Stimulated activated CD4-positive, alpha-beta T cell treated with anti-CD3 and anti-CD28 coated beads, Interleukin-2, amount 100 ng/mL, for 48 hours (primary cell): ENCODE results near the gene MAST3.

ENCODE experiments used
- DNase-seq, 2 donors: peaks; one replicate each; pipeline ENCODE4 v3.0.0-alpha.2; 2020

MAST3 gene

GRCh38 chr19:18161636-18162002, 64.0 kb downstream of the MAST3 start:
- no peak for DNase-seq

GRCh38 chr19:18164072-18164471, 66.5 kb downstream of the MAST3 start:
- DNase-seq, result no peak

GRCh38 chr19:18165794-18166544, 68.4 kb downstream of the MAST3 start:
- DNase-seq, result no peak

GRCh38 chr19:18167011-18167410, 69.4 kb downstream of the MAST3 start:
- no peak for DNase-seq

- peak; percentile 54 to 60 for DNase-seq
Measured at GRCh38 chr19:18167975-18168645, 70.5 kb downstream of the MAST3 start.

GRCh38 chr19:18168673-18169381, 71.2 kb downstream of the MAST3 start:
- no peak for DNase-seq

- DNase-seq, result no peak
Measured at GRCh38 chr19:18170714-18171255, 73.2 kb downstream of the MAST3 start.

GRCh38 chr19:18171605-18172327, 74.2 kb downstream of the MAST3 start:
- no peak for DNase-seq

GRCh38 chr19:18172331-18173053, 74.9 kb downstream of the MAST3 start:
- no peak for DNase-seq

GRCh38 chr19:18173054-18173571, 75.5 kb downstream of the MAST3 start:
- DNase-seq, result no peak

GRCh38 chr19:18173572-18174288, 76.2 kb downstream of the MAST3 start, which contains the start of gene IFI30:
IFI30 (plus strand) TSS chr19:18173813; CDS start chr19:18173842, 29 bp downstream.
- DNase-seq, result peak; percentile 47 to 63

- no peak for DNase-seq
Measured at GRCh38 chr19:18174983-18175382, 77.4 kb downstream of the MAST3 start.

- DNase-seq, result no peak
Measured at GRCh38 chr19:18176367-18177310, 79.1 kb downstream of the MAST3 start.

- DNase-seq, result no peak
Measured at GRCh38 chr19:18179957-18180356, 82.4 kb downstream of the MAST3 start.

- DNase-seq, result no peak
Measured at GRCh38 chr19:18183529-18183928, 86.0 kb downstream of the MAST3 start.

GRCh38 chr19:18185538-18185937, 88.0 kb downstream of the MAST3 start:
- no peak for DNase-seq

- no peak for DNase-seq
Measured at GRCh38 chr19:18190278-18190677, 92.7 kb downstream of the MAST3 start.

GRCh38 chr19:18191640-18192062, 94.1 kb downstream of the MAST3 start:
- DNase-seq, result no peak

- DNase-seq, result peak; percentile 93 to 95
Measured at GRCh38 chr19:18192673-18193387, 95.3 kb downstream of the MAST3 start, which contains the start of gene MPV17L2. MPV17L2 (plus strand) TSS chr19:18193218; CDS start chr19:18193282, 64 bp downstream.
